ENCODE data around the gene TNKS2. TPM values are rescaled to one million over a fixed set of nuclear protein-coding genes. Genes with fewer than 3 reads are reported as not detected.

Gene TNKS2
- total and polyA plus RNA-seq, 12 donors, result 4.7 to 21.1 (median 14.0) TPM

DNA sequence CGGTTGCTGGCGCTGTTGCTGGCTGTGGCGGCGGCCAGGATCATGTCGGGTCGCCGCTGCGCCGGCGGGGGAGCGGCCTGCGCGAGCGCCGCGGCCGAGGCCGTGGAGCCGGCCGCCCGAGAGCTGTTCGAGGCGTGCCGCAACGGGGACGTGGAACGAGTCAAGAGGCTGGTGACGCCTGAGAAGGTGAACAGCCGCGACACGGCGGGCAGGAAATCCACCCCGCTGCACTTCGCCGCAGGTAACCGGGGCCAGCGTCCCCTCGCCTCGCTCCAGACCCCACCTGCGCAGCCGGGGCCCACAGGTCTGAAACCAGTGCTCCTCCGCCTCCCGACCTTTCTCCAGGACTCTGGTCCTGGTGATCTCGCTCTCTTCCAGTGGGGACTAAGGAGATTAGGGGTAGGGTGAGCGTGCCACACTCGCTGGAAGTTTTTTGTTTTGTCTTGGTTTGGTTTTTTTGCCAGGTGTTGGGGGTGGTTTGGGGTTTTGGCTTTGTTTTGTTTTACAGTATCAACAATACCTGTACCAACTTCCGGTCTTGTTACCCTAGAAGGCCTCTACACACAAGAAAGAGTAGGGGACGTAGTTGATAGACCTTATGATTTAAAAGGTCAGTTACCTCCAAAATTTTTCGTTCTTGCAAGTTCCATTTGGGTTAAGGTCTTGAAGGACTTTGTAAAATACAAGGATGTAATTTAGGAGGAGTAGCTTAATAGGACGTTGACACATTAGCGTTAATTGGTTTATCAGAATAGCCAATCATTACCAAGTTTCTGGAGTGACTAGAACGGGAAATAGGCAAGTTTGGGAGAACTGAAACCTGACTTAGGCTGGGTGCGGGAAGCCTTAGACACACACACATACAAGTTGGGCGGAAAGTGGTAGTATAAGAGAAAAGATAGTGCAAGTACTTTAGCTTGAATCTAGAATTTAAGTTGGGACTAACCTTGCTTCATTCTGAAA is 704 bp downstream of the TNKS2 start:
- H3K9me3 ChIP-seq, result no peaks in the 10 kb centered on the region
- H3K27me3 ChIP-seq, result no peaks in the 10 kb centered on the region
- H3K4me1 ChIP-seq, result peaks cover 2 to 64% (median 46%) of the 10 kb centered on the region in 9 donors
- DNase-seq (no peak), ATAC-seq (peak; percentile 9 to 58 (median 27))
- 0% methylated on average over 54 of the region's 54 CpGs for WGBS, 2 donors
- intact Hi-C loops (cut with DNase I), result loop anchor here in 2 of 10 donors (5.0 to 10.0 kb wide), 2 partner anchors 106 to 108 kb away; partner anchors contain the start of gene FGFBP3 (in 2 of the 2)
- H3K27ac ChIP-seq, result peak overlapping the region; percentile 88 to 98 (median 96)
- TF ChIP-seq, protein P1, sequence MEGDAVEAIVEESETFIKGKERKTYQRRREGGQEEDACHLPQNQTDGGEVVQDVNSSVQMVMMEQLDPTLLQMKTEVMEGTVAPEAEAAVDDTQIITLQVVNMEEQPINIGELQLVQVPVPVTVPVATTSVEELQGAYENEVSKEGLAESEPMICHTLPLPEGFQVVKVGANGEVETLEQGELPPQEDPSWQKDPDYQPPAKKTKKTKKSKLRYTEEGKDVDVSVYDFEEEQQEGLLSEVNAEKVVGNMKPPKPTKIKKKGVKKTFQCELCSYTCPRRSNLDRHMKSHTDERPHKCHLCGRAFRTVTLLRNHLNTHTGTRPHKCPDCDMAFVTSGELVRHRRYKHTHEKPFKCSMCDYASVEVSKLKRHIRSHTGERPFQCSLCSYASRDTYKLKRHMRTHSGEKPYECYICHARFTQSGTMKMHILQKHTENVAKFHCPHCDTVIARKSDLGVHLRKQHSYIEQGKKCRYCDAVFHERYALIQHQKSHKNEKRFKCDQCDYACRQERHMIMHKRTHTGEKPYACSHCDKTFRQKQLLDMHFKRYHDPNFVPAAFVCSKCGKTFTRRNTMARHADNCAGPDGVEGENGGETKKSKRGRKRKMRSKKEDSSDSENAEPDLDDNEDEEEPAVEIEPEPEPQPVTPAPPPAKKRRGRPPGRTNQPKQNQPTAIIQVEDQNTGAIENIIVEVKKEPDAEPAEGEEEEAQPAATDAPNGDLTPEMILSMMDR (IDR thresholded peaks at IDR 0.05), result no peak
- H3K36me3 ChIP-seq, result peaks cover 0 to 31% (median 0%) of the 10 kb centered on the region in 9 donors
- peak overlapping the region; percentile 71 to 96 (median 85) for H3K4me3 ChIP-seq

DNA sequence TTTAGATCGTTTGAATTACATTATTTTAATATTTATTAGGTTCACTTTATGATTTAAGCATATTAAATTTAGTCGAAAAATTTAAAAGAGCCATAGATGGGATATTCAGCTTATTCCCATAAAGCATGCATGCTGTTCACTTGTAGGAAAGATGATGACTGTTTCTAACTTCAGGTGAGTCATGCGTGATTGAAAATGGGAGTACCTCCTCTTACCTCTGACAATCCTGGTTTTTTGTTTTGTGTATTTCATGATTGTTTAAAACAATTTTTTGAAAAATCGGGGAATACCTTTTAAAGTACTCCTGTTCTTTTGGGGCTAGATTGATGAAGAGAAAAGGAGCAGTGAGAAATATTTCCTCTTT is 1.4 kb downstream of the TNKS2 start:
- WGBS, 2 donors, result 21 to 23% methylated on average over 4 of the region's 4 CpGs
- DNase-seq (no peak), ATAC-seq (no peak)
- Histone ChIP-seq H3K4me3 (peak overlapping the region; percentile 71 to 96 (median 85)), H3K27me3 (no peaks in the 10 kb centered on the region), H3K4me1 (peaks cover 2 to 70% (median 52%) of the 10 kb centered on the region in 9 donors), H3K36me3 (peaks cover 0 to 38% (median 0%) of the 10 kb centered on the region in 9 donors), H3K9me3 (no peaks in the 10 kb centered on the region), H3K27ac (peak overlapping the region in 7 of 10 donors; percentile 92 to 98 (median 97))
- TF ChIP-seq, protein P1 (IDR thresholded peaks at IDR 0.05), result no peak
- intact Hi-C loops (cut with DNase I), result loop anchor here in 2 of 10 donors (5.0 to 10.0 kb wide), 2 partner anchors 105 to 108 kb away; partner anchors contain the start of gene FGFBP3 (in 2 of the 2)

DNA sequence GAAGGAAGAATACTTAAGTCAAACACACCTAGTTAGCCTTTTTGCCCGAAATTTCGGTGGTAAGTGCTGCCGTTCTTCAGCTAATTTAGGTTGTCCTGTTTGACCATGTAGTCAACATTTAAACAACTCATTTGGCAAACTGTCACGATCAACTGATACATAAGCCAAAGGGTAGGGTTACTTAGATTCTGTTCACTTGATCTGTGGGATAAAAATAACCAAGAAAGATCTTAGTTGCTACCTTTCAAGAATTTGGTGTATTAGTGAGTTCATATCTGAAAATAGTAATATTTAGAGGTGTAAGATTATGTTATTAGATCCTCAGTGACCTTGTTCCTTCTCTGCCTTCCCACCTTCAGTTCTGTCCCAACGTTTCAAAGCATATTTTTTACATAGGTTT is 2.0 kb downstream of the TNKS2 start:
- no peak for DNase-seq
- WGBS, 2 donors, result 39 to 43% methylated on average over 5 of the region's 5 CpGs
- Histone ChIP-seq H3K27me3 (no peaks in the 10 kb centered on the region), H3K4me1 (peaks cover 2 to 76% (median 56%) of the 10 kb centered on the region in 9 donors), H3K4me3 (peak overlapping the region in 7 of 10 donors; percentile 71 to 96 (median 92)), H3K36me3 (peaks cover 0 to 44% (median 0%) of the 10 kb centered on the region in 9 donors), H3K27ac (peak overlapping the region in 4 of 10 donors; percentile 30 to 98 (median 97)), H3K9me3 (no peaks in the 10 kb centered on the region)
- intact Hi-C loops (cut with DNase I), result no loop called here
- TF ChIP-seq, protein P1 (IDR thresholded peaks at IDR 0.05), result no peak
- ATAC-seq, result no peak

DNA sequence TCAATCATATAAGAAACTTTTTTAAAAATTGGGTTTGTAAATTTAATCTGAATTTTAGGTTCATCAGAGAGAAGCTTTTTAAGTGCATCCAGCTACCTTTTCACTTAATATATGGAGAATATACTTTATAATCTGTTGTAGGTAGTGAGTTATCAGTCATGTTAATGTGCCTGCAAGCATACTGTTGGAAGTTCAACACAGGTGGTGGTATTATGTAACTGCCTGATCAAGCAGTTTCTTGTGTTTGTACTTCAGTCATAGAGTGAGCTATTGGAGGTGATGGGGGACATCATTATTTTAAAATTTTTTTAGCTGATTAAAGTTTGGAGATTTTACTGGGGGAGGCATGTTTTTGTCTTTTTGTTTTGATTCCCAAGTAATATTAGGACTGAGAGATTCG is 2.5 kb downstream of the TNKS2 start:
- intact Hi-C loops (cut with DNase I), result no loop called here

More for the DNA sequence above, 2.5 kb downstream of the TNKS2 start:
- Histone ChIP-seq H3K9me3 (no peaks in the 10 kb centered on the region), H3K4me1 (peaks cover 5 to 81% (median 59%) of the 10 kb centered on the region in 9 donors), H3K4me3 (peak overlapping the region in 5 of 10 donors; percentile 85 to 96 (median 94)), H3K27ac (no peak overlapping the region), H3K27me3 (no peaks in the 10 kb centered on the region), H3K36me3 (peaks cover 0 to 47% (median 0%) of the 10 kb centered on the region in 9 donors)
- TF ChIP-seq, protein P1 (IDR thresholded peaks at IDR 0.05), result no peak
- ATAC-seq (no peak), DNase-seq (no peak)
- WGBS, 2 donors, result 79 to 85% methylated on average over 1 of the region's 1 CpG

Data from heart right ventricle (tissue), 16 donors.